GM10248 (cell line): ENCODE data around the gene HAO2.

Source experiments
- CTCF ChIA-PET: fragments of 300-600 bp; sonication (Branson Sonifier 250); formaldehyde crosslinking; extraction: SDS; loops from one replicate; lab custom pipeline; 2021; ENCODE audit warnings: antibody characterized with exemption; lab: Yijun Ruan, JAX
- POLR2A ChIA-PET: fragments of 350-650 bp; sonication (Branson Sonifier 250); formaldehyde crosslinking; extraction: SDS; loops from one replicate; lab custom pipeline; 2020; ENCODE audit warnings: antibody characterized with exemption; lab: Yijun Ruan, JAX
- DNase-seq: peaks from one replicate; pipeline ENCODE4 v3.0.0; 2012; ENCODE audit errors: extremely low spot score
- CTCF ChIP-seq: IDR thresholded peaks from 2 replicates; pipeline ENCODE4 v1.5.1; 2012; ENCODE audit warnings: mild to moderate bottlenecking, low read depth; ENCODE audit errors: extremely low read depth, missing control alignments, control extremely low read depth

The HAO2 gene

GRCh38 chr1:119428991-119429390 lies 60.4 kb downstream of the HAO2 start:
- ChIA-PET CTCF (no interaction called here), POLR2A (no interaction called here)
- no peak for DNase-seq
- no peak for TF ChIP-seq CTCF

GRCh38 chr1:119429687-119430086 lies 61.1 kb downstream of the HAO2 start:
- CTCF ChIA-PET: interaction anchor here (1.4 kb wide), 1 partner anchor 24 kb away, joined by 3 read pairs; no protein-coding TSS in a partner anchor

GRCh38 chr1:119430486-119430885 lies 61.9 kb downstream of the HAO2 start:
- POLR2A ChIA-PET: no interaction called here
- no peak for TF ChIP-seq CTCF
- no peak for DNase-seq
- CTCF ChIA-PET: interaction anchor here (1.4 kb wide), 1 partner anchor 25 kb away, joined by 3 read pairs; no protein-coding TSS in a partner anchor

More at GRCh38 chr1:119429687-119430086, 61.1 kb downstream of the HAO2 start:
- TF ChIP-seq CTCF: no peak
- DNase-seq: no peak
- POLR2A ChIA-PET: no interaction called here

- TF ChIP-seq CTCF: no peak
- POLR2A ChIA-PET: no interaction called here
- no peak for DNase-seq
- CTCF ChIA-PET: no interaction called here
Measured at GRCh38 chr1:119431836-119432235, 63.3 kb downstream of the HAO2 start.

GRCh38 chr1:119435052-119435451 lies 66.5 kb downstream of the HAO2 start:
- no peak for TF ChIP-seq CTCF
- ChIA-PET POLR2A (no interaction called here), CTCF (no interaction called here)
- DNase-seq: no peak

GRCh38 chr1:119438761-119439160 lies 70.2 kb downstream of the HAO2 start:
- ChIA-PET CTCF (interaction anchor here (1.0 kb wide), 2 partner anchors 14 to 17 kb away, joined by 3 read pairs; no protein-coding TSS in a partner anchor), POLR2A (no interaction called here)
- TF ChIP-seq CTCF: no peak
- no peak for DNase-seq

GRCh38 chr1:119440721-119441307 lies 72.2 kb downstream of the HAO2 start:
- ChIA-PET POLR2A (no interaction called here), CTCF (no interaction called here)
- DNase-seq: no peak
- TF ChIP-seq CTCF: no peak
